T-helper 2 cell treated with Interferon-gamma antibody and Interleukin-4, amounts not matched to agents 5 μg/mL and 100 μg/mL, for 36 hours (primary cell): ENCODE measurements around the gene FAM25G.
A peak's percentile ranks its signal among the peaks of the same experiment; 100 is the strongest.
"Not testable (repeated sequence)": the region's sequence is repeated elsewhere in the genome, so short reads cannot be mapped to it uniquely, and the experiment has no call there.

Source experiments
- DNase-seq: peaks from one replicate; pipeline ENCODE4 v3.0.0; 2021; ENCODE audit warnings: low spot score
- H3K27ac Mint-ChIP-seq: one replicate; pipeline ENCODE4 v1.8.0; 2021; ENCODE audit warnings: mild to moderate bottlenecking, mixed read lengths
- H3K27me3 Mint-ChIP-seq: one replicate; pipeline ENCODE4 v1.8.0; 2021; ENCODE audit warnings: low read depth, mixed read lengths
- H3K36me3 Mint-ChIP-seq: one replicate; pipeline ENCODE4 v1.8.0; 2021; ENCODE audit warnings: low read depth, mixed read lengths
- H3K4me1 Mint-ChIP-seq: one replicate; pipeline ENCODE4 v1.8.0; 2021; ENCODE audit warnings: low read depth, mixed read lengths
- H3K4me3 Mint-ChIP-seq: one replicate; pipeline ENCODE4 v1.8.0; 2022; ENCODE audit warnings: mild to moderate bottlenecking, moderate library complexity, mixed read lengths
- H3K9me3 Mint-ChIP-seq: one replicate; pipeline ENCODE4 v1.8.0; 2021; ENCODE audit warnings: mixed read lengths

Gene FAM25G

DNA sequence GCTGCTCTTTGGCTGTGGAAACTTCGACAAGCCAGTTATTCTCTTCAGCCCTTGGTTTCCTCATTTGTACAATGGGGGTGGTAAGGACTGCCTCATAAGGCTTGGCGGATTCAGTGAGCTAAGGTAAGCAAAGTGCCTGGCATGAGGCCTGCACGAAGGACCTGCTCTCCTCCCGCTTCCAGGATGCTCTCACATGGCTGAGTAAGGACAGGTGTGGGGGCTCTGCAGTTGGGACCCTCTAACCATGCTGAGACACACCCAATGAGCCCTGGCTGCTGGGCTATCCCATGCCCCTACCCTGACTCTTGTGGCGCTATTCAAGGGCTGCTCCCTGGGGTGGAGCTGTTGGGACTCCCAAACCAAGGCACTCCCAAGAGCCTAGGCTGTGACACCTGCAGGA, 16.4 kb downstream of the FAM25G start:
- H3K27me3 Mint-ChIP-seq, H3K36me3 Mint-ChIP-seq, H3K27ac Mint-ChIP-seq, DNase-seq, H3K4me1 Mint-ChIP-seq, H3K4me3 Mint-ChIP-seq, H3K9me3 Mint-ChIP-seq: not testable (repeated sequence)

DNA sequence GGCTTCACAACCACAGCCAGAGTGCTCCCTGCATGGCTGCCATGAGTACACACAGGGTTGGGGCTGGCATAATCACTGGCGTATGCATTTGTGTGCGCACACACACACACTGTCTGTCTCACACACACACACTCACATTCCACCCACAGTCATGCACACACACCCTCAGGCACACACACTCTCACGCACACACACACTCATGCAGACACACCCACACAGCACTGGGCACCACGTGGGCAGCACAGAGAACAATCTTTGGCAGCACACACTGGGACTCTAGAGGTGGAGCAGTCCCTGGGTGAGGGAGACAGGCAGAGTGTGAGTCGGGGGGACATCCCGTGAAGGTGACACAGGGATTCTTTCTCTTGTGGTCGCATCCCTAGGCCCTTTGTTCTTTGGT, 18.0 kb downstream of the FAM25G start:
- H3K27ac Mint-ChIP-seq, DNase-seq, H3K27me3 Mint-ChIP-seq, H3K9me3 Mint-ChIP-seq, H3K4me3 Mint-ChIP-seq, H3K4me1 Mint-ChIP-seq, H3K36me3 Mint-ChIP-seq: not testable (repeated sequence)

DNA sequence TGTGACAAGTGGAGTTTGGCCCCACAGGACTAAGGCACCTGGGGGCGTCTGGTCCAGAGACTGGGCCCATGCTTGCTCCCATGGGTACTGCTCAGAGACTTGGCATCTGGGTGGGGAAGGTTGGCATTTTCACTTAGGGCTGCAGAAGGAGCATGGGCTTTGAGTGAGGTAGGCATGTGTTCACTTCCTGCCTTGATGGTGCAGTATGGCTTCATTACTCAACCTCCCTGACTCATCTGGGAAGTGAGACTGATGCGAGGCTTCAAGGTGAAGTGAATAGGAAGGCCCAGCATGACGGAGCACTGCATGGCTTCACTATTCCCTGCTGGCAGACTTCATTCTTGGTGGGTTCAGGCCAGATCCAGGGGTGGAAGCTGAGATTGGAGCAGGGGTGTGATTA, 18.9 kb downstream of the FAM25G start:
- DNase-seq, H3K4me3 Mint-ChIP-seq, H3K27me3 Mint-ChIP-seq, H3K4me1 Mint-ChIP-seq, H3K9me3 Mint-ChIP-seq, H3K36me3 Mint-ChIP-seq, H3K27ac Mint-ChIP-seq: not testable (repeated sequence)

DNA sequence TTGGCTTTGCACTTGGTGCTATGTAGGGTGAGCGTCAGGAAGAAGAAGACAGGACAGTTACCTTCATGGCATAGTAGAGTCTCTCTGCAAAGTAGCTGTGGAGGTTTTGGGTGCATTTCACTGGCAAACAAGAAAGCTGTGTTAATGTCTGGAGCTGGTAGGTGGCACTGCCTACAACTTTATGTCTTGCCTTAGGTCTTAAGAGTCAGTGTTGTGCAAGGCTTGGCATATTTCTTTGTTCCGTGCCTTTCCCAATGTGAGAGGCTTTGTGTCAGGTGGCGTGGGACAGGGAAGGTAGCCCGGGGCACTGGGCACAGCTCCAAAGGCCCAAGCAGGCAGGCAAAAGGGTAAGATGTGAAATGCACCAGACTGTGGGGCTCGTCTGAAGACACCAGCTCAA, 19.4 kb downstream of the FAM25G start:
- not testable (repeated sequence) for H3K27ac Mint-ChIP-seq, DNase-seq, H3K4me1 Mint-ChIP-seq

DNA sequence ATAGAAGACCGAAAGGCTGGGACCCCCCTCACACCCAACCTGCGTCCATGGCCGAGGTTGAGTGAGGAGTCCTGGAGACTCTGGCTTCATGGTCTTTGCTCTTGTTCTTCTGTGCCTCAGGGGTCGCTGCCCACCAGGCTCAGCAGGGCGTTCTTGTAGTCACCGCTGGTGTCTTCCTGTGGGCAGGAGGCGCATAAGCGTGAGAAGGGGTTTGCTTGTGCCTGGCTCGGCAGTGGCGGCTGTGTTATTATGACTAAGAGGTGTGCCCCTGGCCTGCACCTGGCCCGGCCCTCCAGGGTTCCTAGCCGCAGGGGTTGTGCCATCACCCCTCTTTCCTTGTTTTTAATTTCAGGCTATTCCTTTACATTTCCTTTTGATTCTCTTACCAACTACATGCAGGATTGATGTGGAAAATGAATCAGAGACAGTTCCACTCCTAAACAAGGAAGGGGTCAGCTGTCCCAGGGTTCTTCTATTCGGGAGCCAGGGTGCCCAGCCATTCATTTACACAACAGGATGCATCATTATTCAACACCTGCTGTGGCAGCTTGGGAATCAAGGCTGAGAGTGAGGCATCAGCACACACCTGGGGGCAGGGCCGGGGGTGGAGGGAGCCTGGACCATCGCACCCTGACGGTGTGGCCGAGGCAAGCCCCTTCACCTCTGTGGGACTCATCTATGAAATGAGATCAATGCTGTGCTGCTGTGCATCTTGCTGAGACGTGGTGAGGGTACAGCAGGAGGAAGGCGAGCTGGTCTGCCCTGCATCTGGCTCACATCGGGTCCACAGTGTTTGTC, 22.6 kb downstream of the FAM25G start:
- not testable (repeated sequence) for H3K27ac Mint-ChIP-seq, H3K27me3 Mint-ChIP-seq, H3K4me1 Mint-ChIP-seq, H3K36me3 Mint-ChIP-seq, H3K4me3 Mint-ChIP-seq, DNase-seq, H3K9me3 Mint-ChIP-seq

More for the DNA sequence above, 19.4 kb downstream of the FAM25G start:
- not testable (repeated sequence) for H3K9me3 Mint-ChIP-seq, H3K27me3 Mint-ChIP-seq, H3K4me3 Mint-ChIP-seq, H3K36me3 Mint-ChIP-seq

DNA sequence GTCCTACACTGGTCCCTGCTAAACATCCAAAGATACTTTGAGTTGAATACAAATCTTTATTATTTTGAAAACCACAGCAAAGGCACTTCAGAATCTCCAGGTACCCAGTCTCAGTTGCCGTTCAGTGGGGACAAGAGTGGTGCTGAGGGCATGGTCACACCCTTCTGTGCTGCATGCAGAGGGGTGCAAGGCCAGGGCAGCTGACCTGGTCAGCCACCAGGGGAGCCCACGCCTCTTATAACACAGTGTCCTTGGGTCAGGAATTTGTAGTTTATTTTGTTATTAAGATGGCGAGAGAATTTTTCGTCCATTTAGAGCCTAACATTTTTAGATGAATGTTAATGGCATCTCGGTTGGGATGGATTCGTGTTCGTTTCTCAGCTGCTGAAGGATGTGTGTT, 23.5 kb downstream of the FAM25G start:
- H3K36me3 Mint-ChIP-seq, H3K27ac Mint-ChIP-seq, H3K4me1 Mint-ChIP-seq, H3K27me3 Mint-ChIP-seq, H3K4me3 Mint-ChIP-seq, H3K9me3 Mint-ChIP-seq, DNase-seq: not testable (repeated sequence)

DNA sequence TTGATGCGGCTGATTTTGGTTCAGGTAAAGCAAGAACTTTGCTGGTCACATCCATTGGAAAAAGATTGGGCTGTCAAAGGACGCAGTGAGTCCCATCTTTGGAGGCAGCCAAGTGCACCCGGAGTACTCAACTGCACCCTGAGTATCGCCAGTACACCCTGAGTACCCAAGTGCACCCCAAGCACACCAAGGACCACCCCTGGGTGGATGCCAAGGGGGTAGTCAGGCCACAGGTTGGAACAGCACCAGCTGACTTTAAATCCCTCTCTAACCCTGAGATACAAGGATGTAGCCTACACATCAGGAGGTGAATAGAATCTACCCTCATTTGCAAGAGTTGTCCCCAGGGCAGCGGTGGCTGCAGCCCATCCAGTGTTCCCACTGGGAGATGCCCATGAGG, 24.0 kb downstream of the FAM25G start:
- not testable (repeated sequence) for H3K9me3 Mint-ChIP-seq, H3K36me3 Mint-ChIP-seq, H3K4me3 Mint-ChIP-seq, H3K27me3 Mint-ChIP-seq, DNase-seq, H3K4me1 Mint-ChIP-seq, H3K27ac Mint-ChIP-seq

DNA sequence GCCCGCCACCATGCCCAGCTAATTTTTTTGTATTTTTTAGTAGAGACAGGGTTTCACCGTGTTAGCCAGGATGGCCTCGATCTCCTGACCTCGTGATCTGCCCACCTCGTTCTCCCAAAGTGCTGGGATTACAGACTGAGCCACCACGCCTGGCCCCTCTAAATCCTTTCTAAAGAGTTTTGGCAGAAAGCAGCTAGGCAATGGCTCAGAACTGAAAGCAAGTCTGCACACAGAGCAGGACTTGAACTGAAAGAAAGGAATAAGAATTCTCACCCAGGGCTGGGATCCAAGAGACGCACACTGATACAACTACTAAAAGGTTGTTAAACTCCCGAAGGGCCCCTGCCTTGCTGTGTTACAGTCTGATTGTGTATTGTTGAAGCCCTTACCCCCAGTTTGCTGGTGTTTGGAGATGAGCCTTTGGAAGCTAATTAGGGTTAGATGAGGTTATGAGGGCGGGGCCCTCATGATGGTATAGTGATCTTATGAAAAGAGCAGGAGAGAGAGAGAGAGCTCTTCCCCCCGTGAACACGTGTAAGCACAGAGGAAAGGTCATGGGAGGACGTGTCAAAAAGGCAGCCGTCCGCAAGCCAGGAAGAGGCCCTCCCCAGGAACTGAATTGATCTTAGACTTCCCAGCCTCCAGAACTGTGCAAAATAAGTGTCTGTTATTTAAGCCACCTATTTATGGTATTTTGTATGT, 26.1 kb downstream of the FAM25G start:
- not testable (repeated sequence) for H3K27me3 Mint-ChIP-seq, H3K27ac Mint-ChIP-seq, H3K36me3 Mint-ChIP-seq, DNase-seq, H3K9me3 Mint-ChIP-seq, H3K4me1 Mint-ChIP-seq, H3K4me3 Mint-ChIP-seq

DNA sequence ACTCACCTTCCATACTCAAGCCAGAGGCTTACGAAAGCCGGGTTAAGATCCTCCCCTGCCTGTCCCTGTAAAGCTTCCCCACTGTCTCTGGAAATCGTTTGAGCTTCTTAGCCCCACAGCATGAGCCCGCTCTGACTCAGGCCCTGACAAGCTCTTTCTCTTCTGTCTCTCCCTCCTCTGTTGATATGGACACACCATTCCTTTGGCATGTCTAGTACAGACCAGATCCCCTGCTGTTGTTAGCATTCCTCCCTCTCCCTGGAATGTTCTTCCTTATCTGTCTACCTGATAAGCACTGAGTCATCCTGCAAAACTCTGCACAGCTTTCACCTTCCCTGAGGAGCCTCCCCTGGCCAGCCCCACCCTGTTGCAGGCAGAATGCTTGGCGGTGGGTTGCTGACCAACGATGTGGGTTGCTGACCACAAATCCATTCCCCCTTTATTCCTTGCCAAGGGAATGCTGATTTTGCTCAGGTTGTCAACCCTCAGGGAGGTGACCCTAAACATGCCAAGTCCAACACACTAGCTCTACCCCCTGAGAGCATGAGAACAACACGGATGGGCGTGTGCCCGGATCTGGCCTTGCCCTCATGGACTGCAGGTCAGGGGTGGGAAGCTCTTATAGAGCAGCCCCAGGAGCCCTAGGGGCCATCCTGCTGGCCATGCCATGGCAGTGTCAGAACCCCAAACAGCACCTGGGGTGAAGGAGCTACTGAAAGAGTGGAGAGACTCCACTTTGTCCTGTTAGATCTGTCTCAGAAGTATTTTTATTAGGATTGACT, 28.7 kb downstream of the FAM25G start:
- DNase-seq, H3K27me3 Mint-ChIP-seq, H3K9me3 Mint-ChIP-seq, H3K36me3 Mint-ChIP-seq, H3K4me3 Mint-ChIP-seq, H3K27ac Mint-ChIP-seq: not testable (repeated sequence)
- peaks cover 12% of the 10 kb centered on the region for H3K4me1 Mint-ChIP-seq

DNA sequence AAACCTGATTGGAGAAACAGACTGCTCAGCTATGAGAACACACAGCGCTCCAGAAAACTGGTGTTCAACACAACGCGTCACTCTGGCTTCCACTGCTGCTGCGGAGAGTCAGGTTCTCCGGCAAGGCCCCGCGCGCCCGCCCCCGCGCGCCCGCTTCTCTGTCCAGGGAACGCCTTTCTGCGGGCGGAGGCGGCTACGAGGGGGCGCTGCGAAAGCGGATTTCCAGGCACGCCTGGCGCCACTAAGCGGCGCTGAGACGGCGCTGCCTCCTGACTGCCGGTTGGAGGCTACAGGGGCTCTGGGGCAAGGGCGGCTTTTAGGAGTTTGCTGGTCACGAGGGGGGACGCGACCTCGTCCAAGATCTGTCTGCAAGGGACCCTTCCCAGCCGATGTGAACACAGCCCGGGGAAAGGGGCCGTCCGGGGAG, 30.2 kb downstream of the FAM25G start:
- peak; percentile 61 for DNase-seq
- not testable (repeated sequence) for H3K36me3 Mint-ChIP-seq, H3K27me3 Mint-ChIP-seq, H3K9me3 Mint-ChIP-seq
- H3K4me3 Mint-ChIP-seq = peak overlapping the region; percentile 77
- peak overlapping the region; percentile 85 for H3K27ac Mint-ChIP-seq
- H3K4me1 Mint-ChIP-seq = peaks cover 12% of the 10 kb centered on the region

DNA sequence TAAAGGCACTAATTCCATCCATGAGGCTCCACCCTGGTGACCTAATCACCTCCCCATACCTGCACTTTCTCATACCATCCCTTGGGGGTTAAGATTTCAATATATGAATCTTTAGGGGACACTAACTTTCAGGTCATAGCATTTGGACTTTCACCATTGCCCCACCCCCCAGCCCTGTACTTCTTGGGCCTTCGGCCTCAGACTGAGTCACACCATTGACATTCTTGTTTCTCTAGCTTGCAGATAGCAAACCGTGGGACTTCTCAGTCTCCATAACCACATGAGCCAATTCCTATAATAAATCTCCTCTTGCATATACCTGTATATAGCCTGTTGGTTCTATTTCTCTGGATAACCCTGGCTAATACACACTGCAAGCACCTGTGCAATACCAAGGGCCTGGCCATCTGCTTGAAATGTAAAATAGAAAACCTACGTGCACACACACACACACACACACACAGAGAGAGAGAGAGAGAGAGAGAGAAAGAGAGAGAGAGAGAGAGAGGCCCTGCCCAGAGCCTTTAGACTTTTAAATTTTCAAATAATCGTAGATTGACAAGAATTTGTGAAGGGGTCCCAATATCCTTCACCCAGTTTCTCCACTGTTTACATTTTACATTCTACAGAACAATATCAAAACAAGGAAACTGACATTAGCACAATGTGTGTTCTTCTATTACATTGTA, 32.9 kb downstream of the FAM25G start:
- Mint-ChIP-seq H3K27me3 (peaks cover 4% of the 10 kb centered on the region), H3K36me3 (no peaks in the 10 kb centered on the region), H3K4me3 (no peak overlapping the region), H3K27ac (no peak overlapping the region), H3K9me3 (no peaks in the 10 kb centered on the region), H3K4me1 (peaks cover 21% of the 10 kb centered on the region)
- no peak for DNase-seq

DNA sequence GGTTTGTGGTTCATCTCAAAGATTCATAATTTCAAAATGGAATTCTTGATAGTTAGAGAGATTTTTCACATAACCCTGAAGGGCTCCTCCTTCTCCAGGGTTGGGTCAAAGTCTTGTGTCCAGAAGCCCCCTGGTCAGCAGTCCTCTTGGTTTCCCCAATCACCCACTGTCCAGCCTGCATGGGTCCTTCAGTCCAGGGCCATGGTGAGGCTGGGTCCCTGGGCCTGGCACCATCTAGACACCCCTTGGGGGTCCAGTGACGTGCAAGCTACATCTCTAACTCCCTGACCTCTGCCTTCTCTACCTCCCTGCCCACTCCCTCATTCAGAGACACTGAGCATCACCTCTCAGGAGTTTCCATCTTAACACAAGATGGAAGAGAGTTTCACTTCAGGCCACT, 33.7 kb downstream of the FAM25G start:
- H3K4me1 Mint-ChIP-seq = peaks cover 24% of the 10 kb centered on the region
- no peak overlapping the region for H3K27ac Mint-ChIP-seq
- H3K36me3 Mint-ChIP-seq = no peaks in the 10 kb centered on the region
- H3K27me3 Mint-ChIP-seq = peaks cover 4% of the 10 kb centered on the region
- H3K4me3 Mint-ChIP-seq = no peak overlapping the region
- DNase-seq = no peak
- H3K9me3 Mint-ChIP-seq = no peaks in the 10 kb centered on the region

DNA sequence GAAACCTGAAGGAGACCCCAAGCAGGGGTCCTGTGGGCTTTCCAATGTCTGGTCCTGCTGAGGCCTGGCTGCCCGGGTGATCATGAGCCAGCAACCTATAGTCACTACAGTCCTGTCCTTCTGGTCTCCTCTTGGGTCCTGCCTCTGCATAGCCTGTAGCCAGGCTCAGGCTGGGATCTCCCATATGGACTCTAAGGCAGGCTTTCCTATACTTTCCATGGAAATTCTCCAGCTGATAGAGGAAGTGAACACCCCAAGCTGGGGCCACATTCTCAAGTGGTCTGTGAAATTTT, 34.0 kb downstream of the FAM25G start:
- DNase-seq = no peak
- H3K4me1 Mint-ChIP-seq = peaks cover 24% of the 10 kb centered on the region
- no peak overlapping the region for H3K4me3 Mint-ChIP-seq
- H3K27me3 Mint-ChIP-seq = peaks cover 4% of the 10 kb centered on the region
- H3K9me3 Mint-ChIP-seq = no peaks in the 10 kb centered on the region
- H3K36me3 Mint-ChIP-seq = no peaks in the 10 kb centered on the region
- H3K27ac Mint-ChIP-seq = no peak overlapping the region
